Urinary bladder (tissue), 4 donors: ENCODE data around the gene PLD1. TPM values are rescaled to one million over a fixed set of nuclear protein-coding genes. Genes with fewer than 3 reads are reported as not detected.
"Not testable (repeated sequence)": the region's sequence is repeated elsewhere in the genome, so short reads cannot be mapped to it uniquely, and the experiment has no call there.

ENCODE experiments used
- DNase-seq: peaks from one replicate; pipeline ENCODE4 v3.0.0-alpha.2; 2015; ENCODE audit errors: extremely low spot score
- H3K27ac ChIP-seq: one replicate; pipeline ENCODE4 v1.5.1; 2013; ENCODE audit warnings: low read depth, mild to moderate bottlenecking, moderate library complexity
- H3K36me3 ChIP-seq: one replicate; pipeline ENCODE4 v1.6.1; 2013; ENCODE audit warnings: mild to moderate bottlenecking, moderate library complexity; ENCODE audit not compliant: insufficient read depth
- H3K4me1 ChIP-seq: one replicate; pipeline ENCODE4 v1.6.1; 2013; ENCODE audit warnings: mild to moderate bottlenecking, moderate library complexity; ENCODE audit not compliant: insufficient read depth
- H3K4me3 ChIP-seq: one replicate; pipeline ENCODE4 v1.5.1; 2013; ENCODE audit warnings: low read depth, low read length
- WGBS: extraction: QIAGEN DNeasy Blood & Tissue Kit; methylation state at CpG from one replicate; pipeline ENCODE4 v1.1.7; 2013; 5-methylcytosine and 5-hydroxymethylcytosine counted together
- polyA plus RNA-seq: library from polyadenylated mRNA; stranded (reverse); fragments of 200-250 nt; gene quantifications from one replicate; pipeline ENCODE4 v1.2.3, GENCODE V29; 2013
- total RNA-seq: library from RNA; depleted of rRNA; stranded (reverse); fragments of >200 nt; gene quantifications from one replicate; pipeline ENCODE4 v1.2.3, GENCODE V29; 2014
- donor health status: healthy with polysubstance abuse.
- donor health status: healthy.

PLD1 gene
- total and polyA plus RNA-seq, 2 donors = 3.5 to 43.3 TPM

DNA sequence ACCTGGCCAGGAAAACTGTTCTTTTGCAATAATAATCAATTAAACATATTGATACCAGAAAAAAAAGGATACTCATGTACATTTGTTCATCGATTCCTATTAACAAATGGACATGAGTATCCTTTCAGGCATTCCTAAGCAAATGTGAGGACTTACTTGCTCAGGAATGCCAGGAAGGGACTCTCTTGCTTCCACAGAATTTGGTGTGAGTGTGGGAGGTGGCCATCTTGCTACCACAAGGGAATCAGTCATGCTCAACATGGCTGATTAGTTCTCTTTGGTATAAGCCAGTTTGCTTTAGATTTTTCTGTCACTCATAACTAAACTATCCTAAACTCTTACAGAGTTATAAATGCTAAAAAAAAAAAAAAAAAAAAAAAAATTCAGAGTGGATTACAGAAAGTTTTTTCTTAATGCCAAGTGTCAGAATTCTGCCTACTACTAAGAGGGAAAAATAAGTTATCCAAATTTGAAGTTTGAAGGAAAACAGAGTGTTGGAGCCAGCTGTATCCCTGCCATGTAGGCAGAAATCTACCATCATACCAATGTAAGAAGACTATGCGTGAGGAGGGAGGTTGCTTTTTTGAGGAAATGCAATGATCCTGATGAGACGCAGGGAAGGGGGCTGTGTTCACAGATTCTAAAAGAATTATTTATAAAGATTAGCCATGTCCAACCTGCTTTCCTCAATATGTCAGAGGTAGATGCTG, 98.7 kb downstream of the PLD1 start:
- Histone ChIP-seq H3K36me3 (peaks cover 2% of the 10 kb centered on the region), H3K4me3 (no peak overlapping the region), H3K27ac (no peak overlapping the region), H3K4me1 (no peaks in the 10 kb centered on the region)
- 56% methylated on average over 3 of the region's 3 CpGs for WGBS
- no peak for DNase-seq

DNA sequence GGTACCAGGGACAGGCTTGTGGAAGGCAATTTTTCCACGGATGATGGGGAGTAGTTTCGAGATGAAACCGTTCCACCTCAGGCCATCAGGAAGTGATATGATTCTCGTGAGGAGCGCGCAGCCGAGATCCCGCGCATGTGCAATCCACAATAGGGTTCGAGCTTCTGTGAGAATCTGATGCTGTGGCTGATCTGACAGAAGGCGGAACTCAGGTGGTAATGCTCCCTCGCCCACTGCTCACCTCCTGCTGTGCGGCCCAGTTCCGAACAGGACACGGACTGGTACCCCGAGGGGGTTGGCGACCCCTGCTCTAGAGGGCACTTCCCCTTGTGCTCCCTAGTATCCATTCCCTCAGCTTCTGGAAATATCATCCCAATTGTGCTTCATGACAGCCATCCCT, 99.9 kb downstream of the PLD1 start:
- no peak overlapping the region for H3K4me3 ChIP-seq
- no peak for DNase-seq
- WGBS = 93% methylated on average over 17 of the region's 17 CpGs
- H3K4me1 ChIP-seq = no peaks in the 10 kb centered on the region
- H3K27ac ChIP-seq = no peak overlapping the region
- peaks cover 2% of the 10 kb centered on the region for H3K36me3 ChIP-seq

DNA sequence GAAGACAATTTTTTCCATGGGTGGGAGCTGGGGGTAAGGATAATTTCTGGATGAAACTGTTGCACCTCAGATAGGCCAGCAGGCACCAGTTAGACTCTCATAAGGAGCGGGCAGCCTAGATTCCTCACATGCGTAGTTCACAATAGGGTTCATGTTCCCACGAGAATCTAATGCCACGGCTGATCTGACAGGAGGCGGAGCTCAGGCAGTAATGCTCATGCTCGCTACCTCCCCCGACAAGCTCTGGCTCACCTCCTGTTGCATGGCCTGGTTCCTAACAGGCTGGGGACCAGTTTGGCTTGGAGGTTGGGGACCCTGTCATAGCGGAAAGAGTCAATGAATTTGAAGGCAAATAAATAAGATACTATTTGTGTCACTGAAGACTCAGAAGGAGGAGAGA, 105.5 kb downstream of the PLD1 start:
- H3K4me1 ChIP-seq = no peaks in the 10 kb centered on the region
- H3K36me3 ChIP-seq = no peaks in the 10 kb centered on the region
- no peak overlapping the region for H3K4me3 ChIP-seq
- 92% methylated on average over 8 of the region's 8 CpGs for WGBS
- no peak for DNase-seq
- no peak overlapping the region for H3K27ac ChIP-seq

DNA sequence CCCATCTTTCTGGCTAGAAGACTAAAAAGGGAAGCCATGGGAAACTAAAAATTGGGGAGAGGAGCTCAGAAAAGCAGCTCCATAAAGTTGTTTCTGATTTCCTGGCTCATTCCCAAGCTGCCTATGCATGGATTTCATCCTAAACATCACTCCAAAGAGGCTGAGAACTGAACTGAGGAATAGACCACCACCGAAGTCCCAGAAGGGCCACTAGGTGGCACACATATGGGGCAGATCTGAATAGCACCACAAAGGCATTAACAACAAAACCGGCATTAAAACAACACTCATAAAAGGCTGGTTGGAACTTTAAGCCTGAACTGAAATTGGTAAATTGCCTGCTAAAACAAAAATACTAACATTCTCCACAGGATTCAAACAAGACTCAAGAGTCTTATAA, 106.3 kb downstream of the PLD1 start:
- H3K4me1 ChIP-seq = no peaks in the 10 kb centered on the region
- H3K4me3 ChIP-seq = no peak overlapping the region
- no peak for DNase-seq
- H3K36me3 ChIP-seq = no peaks in the 10 kb centered on the region
- WGBS = 28% methylated on average over 2 of the region's 2 CpGs
- H3K27ac ChIP-seq = no peak overlapping the region

DNA sequence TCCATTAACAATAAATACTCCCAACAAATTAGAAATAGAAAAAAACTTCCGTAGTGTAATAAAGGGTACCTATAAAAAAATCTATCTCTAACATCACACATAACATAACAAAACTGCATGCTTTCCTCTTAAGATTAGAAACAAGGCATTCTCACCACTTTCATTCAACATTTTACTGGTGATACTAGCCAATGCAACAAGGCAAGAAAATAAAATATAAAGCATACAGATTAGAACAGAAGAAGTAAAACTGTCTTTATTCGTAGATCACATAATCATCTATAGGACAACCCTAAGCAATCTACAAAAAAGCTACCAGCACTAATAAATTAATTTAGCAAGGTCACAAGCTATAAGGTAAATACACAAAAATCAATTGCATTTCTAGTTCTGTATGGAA, 107.1 kb downstream of the PLD1 start:
- Histone ChIP-seq H3K4me3 (no peak overlapping the region), H3K36me3 (no peaks in the 10 kb centered on the region), H3K27ac (no peak overlapping the region), H3K4me1 (no peaks in the 10 kb centered on the region)
- WGBS = 98% methylated on average over 2 of the region's 2 CpGs
- DNase-seq = no peak

DNA sequence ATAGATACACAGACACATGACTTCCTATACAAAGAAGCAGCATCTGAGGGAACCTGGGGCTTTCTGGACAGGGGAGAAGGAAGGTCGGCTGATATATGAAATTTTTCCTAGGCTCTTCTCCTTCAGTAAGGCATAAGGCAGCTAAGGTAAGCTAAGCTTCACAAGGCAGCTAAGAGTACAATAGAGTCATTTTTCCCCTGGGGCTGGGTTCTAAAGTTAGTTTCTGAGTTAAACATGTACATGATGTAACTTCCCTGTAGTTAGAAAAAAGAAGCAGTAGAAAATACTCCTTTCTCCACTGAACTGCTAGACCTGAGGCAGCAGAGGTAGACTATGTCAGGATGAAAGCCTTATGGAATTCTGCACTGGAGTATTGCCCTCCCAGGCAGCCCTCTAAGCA, 109.6 kb downstream of the PLD1 start:
- DNase-seq = no peak
- H3K4me3 ChIP-seq = no peak overlapping the region
- no peaks in the 10 kb centered on the region for H3K4me1 ChIP-seq
- 92% methylated on average over 1 of the region's 1 CpG for WGBS
- H3K27ac ChIP-seq = no peak overlapping the region
- H3K36me3 ChIP-seq = no peaks in the 10 kb centered on the region

DNA sequence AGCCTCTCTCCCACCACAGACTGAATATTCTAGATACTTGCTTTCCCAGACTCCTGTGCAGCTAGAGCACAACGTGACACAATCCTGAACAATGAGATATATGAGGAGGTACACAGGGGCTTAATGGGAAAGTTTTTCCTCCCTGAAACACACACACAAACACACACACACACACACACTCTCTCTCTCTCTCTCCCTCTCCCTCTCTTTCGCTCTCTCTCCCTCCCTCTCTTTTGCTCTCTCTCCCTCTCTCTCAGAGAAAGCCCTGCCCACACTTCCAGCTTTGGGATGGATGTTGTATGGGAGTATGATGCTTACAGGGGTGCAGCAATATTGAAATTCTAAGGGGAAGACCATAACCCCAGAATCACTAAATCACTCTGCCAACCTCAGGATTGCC, 110.1 kb downstream of the PLD1 start:
- DNase-seq = no peak
- WGBS = 85% methylated on average over 2 of the region's 2 CpGs
- Histone ChIP-seq H3K36me3 (no peaks in the 10 kb centered on the region), H3K4me1 (no peaks in the 10 kb centered on the region), H3K4me3 (no peak overlapping the region), H3K27ac (no peak overlapping the region)

DNA sequence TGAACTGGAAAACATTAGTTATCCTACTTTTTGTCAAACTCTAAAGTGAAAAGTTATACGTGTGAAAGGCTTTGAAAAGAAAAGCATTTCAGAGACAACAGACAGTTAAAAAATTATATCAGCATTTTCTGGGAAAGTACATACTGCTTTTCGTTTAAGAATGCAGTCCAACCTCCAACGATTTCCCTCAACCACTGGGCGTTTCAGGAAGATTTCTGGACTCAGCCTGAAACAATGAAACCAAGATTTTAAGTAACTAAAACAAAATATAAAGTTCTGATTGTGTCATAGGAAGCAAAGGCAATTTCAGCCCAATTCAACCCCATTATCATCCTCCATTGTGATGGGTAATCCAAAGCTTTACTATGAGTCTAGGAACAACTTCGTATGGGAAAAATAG, 110.7 kb downstream of the PLD1 start:
- DNase-seq = no peak
- Histone ChIP-seq H3K4me3 (no peak overlapping the region), H3K4me1 (no peaks in the 10 kb centered on the region), H3K27ac (no peak overlapping the region), H3K36me3 (no peaks in the 10 kb centered on the region)
- 63% methylated on average over 5 of the region's 5 CpGs for WGBS

DNA sequence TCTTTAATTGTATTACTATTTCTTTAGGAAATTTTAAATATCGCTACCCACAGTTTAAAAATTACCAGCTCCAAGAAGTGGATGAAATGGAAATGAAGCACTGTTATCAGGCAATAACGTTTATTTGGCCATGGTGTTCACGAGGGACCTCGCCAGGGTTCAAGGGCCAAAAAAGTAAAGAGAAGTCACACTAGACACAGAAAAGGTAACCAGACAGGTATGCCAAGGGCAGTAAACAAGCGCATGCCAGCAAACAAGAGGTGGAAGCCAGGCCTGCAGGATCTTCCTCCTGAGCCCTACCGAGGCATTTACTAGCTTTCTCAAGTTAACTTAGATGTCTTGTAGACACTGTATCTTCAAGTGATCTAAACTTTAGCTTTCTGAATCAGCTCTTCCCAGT, 113.5 kb downstream of the PLD1 start:
- 88% methylated on average over 6 of the region's 6 CpGs for WGBS
- Histone ChIP-seq H3K36me3 (no peaks in the 10 kb centered on the region), H3K4me1 (no peaks in the 10 kb centered on the region), H3K4me3 (no peak overlapping the region), H3K27ac (no peak overlapping the region)
- no peak for DNase-seq

DNA sequence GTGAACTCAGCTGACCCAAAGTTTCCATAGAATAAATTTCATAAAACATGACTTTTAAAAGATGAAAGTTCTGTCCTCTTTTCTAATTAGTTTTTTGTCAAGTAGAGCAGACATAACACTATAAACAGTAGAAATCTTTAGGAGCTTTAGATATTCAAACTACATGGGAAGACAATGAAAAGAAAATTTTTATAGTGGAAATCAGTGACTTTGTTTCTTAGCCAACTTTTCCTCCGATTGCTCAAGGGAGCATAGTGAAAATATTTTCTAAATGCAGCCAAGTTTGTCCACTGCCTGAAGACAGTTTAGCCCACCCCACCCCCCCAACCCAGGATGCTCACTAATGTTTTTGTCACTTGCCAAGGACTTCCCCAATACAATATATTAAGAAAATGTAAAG, 114.9 kb downstream of the PLD1 start:
- Histone ChIP-seq H3K4me3 (no peak overlapping the region), H3K27ac (no peak overlapping the region), H3K4me1 (no peaks in the 10 kb centered on the region), H3K36me3 (no peaks in the 10 kb centered on the region)
- no peak for DNase-seq
- 24% methylated on average over 1 of the region's 1 CpG for WGBS

DNA sequence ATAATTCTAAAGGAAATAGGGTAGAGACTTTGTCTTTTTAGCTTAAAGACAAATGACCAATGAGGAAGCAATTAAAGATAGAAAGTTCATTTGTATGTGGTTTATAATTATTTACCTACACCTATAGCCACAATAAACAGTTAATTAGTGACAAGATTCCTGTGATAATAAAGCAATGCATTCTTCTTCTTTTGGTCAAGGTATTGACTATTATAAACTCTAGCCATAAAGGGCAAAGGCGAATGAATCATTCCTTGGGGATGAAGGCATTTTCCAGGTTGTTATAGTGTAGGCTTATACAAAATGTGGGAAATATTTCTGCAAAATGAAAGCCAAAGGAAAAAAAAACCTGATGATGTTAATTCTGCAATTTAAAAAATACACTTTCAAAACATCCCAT, 115.4 kb downstream of the PLD1 start:
- Histone ChIP-seq H3K4me1 (no peaks in the 10 kb centered on the region), H3K36me3 (no peaks in the 10 kb centered on the region), H3K27ac (no peak overlapping the region), H3K4me3 (no peak overlapping the region)
- 75% methylated on average over 1 of the region's 1 CpG for WGBS
- no peak for DNase-seq

DNA sequence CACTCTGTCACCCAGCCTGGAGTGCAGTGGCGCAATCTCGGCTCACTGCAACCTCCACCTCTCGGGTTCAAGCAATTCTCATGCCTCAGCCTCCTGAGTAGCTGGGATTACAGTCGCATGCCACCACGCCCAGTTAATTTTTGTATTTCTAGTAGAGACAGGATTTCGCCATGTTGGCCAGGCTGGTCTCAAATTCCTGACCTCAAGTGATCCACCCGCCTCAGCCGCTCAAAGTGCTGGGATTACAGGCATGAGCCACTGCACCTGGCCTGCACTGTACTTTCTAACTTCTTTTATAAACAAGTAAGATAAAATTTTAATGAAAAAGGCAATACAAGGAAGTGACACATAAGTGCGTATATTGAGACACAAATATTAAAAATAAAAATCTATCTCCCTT, 117.7 kb downstream of the PLD1 start:
- DNase-seq, H3K27ac ChIP-seq, H3K36me3 ChIP-seq, H3K4me1 ChIP-seq, H3K4me3 ChIP-seq: not testable (repeated sequence)
- 90% methylated on average over 9 of the region's 9 CpGs for WGBS

DNA sequence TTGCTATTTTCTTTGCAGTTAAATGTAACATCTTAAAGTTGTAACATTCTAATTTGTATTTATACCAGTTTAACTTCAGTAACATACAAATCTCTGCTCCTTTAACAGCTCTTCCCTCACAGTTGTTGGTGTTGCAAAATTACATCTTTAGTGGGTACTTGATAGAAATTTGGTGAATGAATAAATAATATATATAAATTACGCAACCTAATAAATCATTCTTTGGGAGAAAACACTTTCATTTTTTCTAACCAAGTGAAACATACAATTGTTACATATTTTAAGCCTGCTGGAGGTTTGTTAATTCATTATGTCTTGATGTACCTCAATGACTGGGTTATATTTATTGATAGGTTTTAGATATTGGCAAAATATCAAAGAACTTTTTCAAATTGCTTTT, 118.8 kb downstream of the PLD1 start:
- Histone ChIP-seq H3K36me3 (no peaks in the 10 kb centered on the region), H3K4me1 (no peaks in the 10 kb centered on the region), H3K4me3 (no peak overlapping the region), H3K27ac (no peak overlapping the region)
- WGBS = 100% methylated on average over 1 of the region's 1 CpG
- no peak for DNase-seq

DNA sequence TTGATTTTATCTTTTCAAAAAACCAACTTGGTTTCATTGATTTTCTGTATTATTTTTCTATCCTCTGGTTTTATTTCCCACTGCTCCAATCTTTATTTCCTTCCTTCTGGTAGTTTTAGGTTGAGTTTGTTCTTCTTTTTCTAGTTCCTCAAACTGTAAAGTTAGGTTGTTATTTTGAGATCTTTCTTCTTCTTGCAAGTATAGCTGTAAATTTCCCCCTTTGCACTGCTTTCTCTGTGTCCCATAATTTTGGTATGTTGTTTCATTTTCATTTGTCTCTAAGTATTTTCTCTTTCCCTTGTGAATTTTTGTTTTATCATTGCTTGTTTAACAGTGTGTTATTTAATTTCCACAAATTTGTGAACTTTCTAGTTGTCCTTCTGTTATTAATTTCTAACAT, 120.0 kb downstream of the PLD1 start:
- Histone ChIP-seq H3K4me1 (no peaks in the 10 kb centered on the region), H3K27ac (no peak overlapping the region)

DNA sequence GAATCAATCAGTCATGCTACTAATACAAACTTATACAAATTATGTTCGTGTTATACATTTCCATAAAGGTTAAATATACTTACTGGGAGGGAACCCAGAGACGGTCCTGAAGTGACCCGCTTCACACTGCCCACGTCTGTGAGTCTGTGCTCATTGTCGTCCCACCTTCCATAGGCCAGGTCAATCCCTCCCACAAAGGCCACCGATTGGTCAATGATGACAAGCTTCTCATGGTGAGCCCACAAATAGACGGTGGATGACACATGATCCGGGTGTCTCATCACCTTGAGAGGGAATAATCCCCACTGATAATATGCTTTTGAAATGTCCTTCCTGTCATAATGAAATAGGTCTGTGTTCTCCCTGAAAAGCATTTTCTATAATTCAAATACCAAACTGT, 121.7 kb downstream of the PLD1 start:
- Histone ChIP-seq H3K36me3 (no peaks in the 10 kb centered on the region), H3K4me3 (no peak overlapping the region), H3K27ac (no peak overlapping the region), H3K4me1 (no peaks in the 10 kb centered on the region)
- 82% methylated on average over 8 of the region's 8 CpGs for WGBS
- DNase-seq = no peak

More for the DNA sequence above, 120.0 kb downstream of the PLD1 start:
- H3K4me3 ChIP-seq = no peak overlapping the region
- DNase-seq = no peak
- H3K36me3 ChIP-seq = no peaks in the 10 kb centered on the region
